Measurements from ENCODE around the gene GDPGP1. TPM values are rescaled to one million over a fixed set of nuclear protein-coding genes. Genes with fewer than 3 reads are reported as not detected.

The GDPGP1 gene
- total and polyA plus RNA-seq, 9 of the 15 experiments (the other 6 are each of a cell fraction or from before 2014, with no cell fraction given), result 0.78 to 6.1 (median 2.8) TPM

DNA sequence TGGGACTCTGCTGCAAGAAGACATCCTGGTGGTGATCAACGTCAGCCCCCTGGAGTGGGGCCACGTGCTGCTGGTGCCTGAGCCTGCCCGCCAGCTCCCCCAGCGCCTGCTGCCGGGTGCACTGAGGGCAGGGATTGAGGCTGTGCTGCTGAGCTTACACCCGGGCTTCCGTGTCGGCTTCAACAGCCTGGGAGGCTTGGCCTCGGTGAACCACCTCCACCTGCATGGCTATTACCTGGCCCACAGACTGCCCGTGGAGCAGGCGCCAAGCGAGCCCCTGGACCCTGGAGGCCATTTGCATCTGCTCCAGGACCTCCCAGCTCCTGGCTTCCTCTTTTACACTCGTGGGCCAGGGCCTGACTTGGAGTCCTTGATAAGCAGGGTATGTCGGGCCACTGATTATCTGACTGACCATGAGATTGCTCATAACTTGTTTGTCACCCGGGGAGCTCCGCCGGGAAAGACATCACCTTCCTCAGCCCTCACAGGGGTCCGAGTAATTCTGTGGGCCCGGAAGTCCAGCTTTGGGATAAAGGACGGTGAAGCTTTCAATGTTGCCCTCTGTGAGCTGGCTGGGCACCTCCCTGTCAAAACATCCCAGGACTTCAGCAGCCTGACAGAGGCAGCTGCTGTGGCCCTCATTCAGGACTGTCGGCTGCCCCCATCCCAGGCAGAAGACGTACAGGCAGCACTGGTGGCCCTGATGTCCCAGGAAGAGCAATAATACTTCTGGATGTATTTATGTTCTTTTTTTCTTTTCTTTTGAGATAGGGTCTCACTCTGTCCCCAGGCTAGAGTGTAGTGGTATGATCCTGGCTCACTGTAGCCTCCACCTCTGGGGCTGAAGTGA, 7.6 kb downstream of the GDPGP1 start (continued):
- TF ChIP-seq SLC30A9 (CRISPR knock-in tag; IDR thresholded peaks at IDR 0.05) (no peak), TCF3 (CRISPR knock-in tag; IDR thresholded peaks at IDR 0.05) (peak; percentile 74), KDM5B (IDR thresholded peaks at IDR 0.05; ENCODE audit: insufficient replicate concordance, low read depth, low read length) (peak; percentile 50), CBFA2T2 (conservative IDR thresholded peaks at IDR 0.05) (peak; percentile 27; the same call in 1 of the 2 replicates), ZBTB34 (CRISPR knock-in tag; IDR thresholded peaks at IDR 0.05) (no peak), TEAD4 (IDR thresholded peaks at IDR 0.05; ENCODE audit: low read length) (peak; percentile 78), TEAD4 (CRISPR knock-in tag; IDR thresholded peaks at IDR 0.05; ENCODE audit: borderline replicate concordance) (no peak), MEF2D (tag; conservative IDR thresholded peaks at IDR 0.05; ENCODE audit: low read depth) (peak; percentile 62), SMAD4 (CRISPR knock-in tag; conservative IDR thresholded peaks at IDR 0.05) (peak; percentile 36; the same call in 1 of the 2 replicates), DDX20 (tag; IDR thresholded peaks at IDR 0.05; ENCODE audit: low read depth) (no peak), DPF2 (IDR thresholded peaks at IDR 0.05) (peak; percentile 84), TEAD1 (CRISPR knock-in tag; IDR thresholded peaks at IDR 0.05) (peak in 1 of 2 experiments; percentile 36; a peak in 1 of 4 replicates), PYGO2 (tag; IDR thresholded peaks at IDR 0.05) (no peak), TAL1 (IDR thresholded peaks at IDR 0.05) (peak; percentile 50; the same call in 1 of the 2 replicates), TBL1XR1 (IDR thresholded peaks at IDR 0.05; ENCODE audit: low read length in 2 of 2) (peak in 1 of 2 experiments; percentile 59; a peak in 1 of 4 replicates), ZBTB7A (IDR thresholded peaks at IDR 0.05; ENCODE audit: borderline replicate concordance, control insufficient read depth, low read depth, low read length) (no peak), ZNF282 (CRISPR knock-in tag; IDR thresholded peaks at IDR 0.05) (no peak)
- TF ChIP-seq, protein P1, sequence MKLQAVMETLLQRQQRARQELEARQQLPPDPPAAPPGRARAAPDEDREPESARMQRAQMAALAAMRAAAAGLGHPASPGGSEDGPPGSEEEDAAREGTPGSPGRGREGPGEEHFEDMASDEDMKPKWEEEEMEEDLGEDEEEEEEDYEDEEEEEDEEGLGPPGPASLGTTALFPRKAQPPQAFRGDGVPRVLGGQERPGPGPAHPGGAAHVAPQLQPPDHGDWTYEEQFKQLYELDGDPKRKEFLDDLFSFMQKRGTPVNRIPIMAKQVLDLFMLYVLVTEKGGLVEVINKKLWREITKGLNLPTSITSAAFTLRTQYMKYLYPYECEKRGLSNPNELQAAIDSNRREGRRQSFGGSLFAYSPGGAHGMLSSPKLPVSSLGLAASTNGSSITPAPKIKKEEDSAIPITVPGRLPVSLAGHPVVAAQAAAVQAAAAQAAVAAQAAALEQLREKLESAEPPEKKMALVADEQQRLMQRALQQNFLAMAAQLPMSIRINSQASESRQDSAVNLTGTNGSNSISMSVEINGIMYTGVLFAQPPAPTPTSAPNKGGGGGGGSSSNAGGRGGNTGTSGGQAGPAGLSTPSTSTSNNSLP (IDR thresholded peaks at IDR 0.05; ENCODE audit: borderline replicate concordance, low read depth, low read length), result no peak
- TF ChIP-seq, protein P2, sequence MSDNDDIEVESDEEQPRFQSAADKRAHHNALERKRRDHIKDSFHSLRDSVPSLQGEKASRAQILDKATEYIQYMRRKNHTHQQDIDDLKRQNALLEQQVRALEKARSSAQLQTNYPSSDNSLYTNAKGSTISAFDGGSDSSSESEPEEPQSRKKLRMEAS (CRISPR knock-in tag; IDR thresholded peaks at IDR 0.05), result peak; percentile 90
- TF ChIP-seq, protein P3, sequence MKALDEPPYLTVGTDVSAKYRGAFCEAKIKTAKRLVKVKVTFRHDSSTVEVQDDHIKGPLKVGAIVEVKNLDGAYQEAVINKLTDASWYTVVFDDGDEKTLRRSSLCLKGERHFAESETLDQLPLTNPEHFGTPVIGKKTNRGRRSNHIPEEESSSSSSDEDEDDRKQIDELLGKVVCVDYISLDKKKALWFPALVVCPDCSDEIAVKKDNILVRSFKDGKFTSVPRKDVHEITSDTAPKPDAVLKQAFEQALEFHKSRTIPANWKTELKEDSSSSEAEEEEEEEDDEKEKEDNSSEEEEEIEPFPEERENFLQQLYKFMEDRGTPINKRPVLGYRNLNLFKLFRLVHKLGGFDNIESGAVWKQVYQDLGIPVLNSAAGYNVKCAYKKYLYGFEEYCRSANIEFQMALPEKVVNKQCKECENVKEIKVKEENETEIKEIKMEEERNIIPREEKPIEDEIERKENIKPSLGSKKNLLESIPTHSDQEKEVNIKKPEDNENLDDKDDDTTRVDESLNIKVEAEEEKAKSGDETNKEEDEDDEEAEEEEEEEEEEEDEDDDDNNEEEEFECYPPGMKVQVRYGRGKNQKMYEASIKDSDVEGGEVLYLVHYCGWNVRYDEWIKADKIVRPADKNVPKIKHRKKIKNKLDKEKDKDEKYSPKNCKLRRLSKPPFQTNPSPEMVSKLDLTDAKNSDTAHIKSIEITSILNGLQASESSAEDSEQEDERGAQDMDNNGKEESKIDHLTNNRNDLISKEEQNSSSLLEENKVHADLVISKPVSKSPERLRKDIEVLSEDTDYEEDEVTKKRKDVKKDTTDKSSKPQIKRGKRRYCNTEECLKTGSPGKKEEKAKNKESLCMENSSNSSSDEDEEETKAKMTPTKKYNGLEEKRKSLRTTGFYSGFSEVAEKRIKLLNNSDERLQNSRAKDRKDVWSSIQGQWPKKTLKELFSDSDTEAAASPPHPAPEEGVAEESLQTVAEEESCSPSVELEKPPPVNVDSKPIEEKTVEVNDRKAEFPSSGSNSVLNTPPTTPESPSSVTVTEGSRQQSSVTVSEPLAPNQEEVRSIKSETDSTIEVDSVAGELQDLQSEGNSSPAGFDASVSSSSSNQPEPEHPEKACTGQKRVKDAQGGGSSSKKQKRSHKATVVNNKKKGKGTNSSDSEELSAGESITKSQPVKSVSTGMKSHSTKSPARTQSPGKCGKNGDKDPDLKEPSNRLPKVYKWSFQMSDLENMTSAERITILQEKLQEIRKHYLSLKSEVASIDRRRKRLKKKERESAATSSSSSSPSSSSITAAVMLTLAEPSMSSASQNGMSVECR (CRISPR knock-in tag; IDR thresholded peaks at IDR 0.05), result 0 out of 2 replicates have a peak, but pooled peaks have one; percentile 45

All from K562 (cell line).